GM10266 (cell line): ENCODE results near the gene AGBL4.
"Not testable (repeated sequence)": the region's sequence is repeated elsewhere in the genome, so short reads cannot be mapped to it uniquely, and the experiment has no call there.

ENCODE experiments used
- DNase-seq: peaks from one replicate; pipeline ENCODE4 v3.0.0; 2012; ENCODE audit errors: extremely low spot score
- CTCF ChIP-seq: IDR thresholded peaks from 2 replicates; pipeline ENCODE4 v1.5.1; 2012; ENCODE audit warnings: mild to moderate bottlenecking, low read depth; ENCODE audit not compliant: control insufficient read depth, insufficient read depth; ENCODE audit errors: missing control alignments

The AGBL4 gene

GRCh38 chr1:49346767-49347349, 676.9 kb downstream of the AGBL4 start:
- no peak for DNase-seq
- no peak for TF ChIP-seq CTCF

GRCh38 chr1:49340576-49340975, 683.2 kb downstream of the AGBL4 start:
- no peak for DNase-seq
- TF ChIP-seq CTCF: no peak

- no peak for TF ChIP-seq CTCF
- DNase-seq: no peak
Measured at GRCh38 chr1:49339043-49339442, 684.7 kb downstream of the AGBL4 start.

GRCh38 chr1:49337251-49337650, 686.5 kb downstream of the AGBL4 start:
- no peak for TF ChIP-seq CTCF
- DNase-seq: no peak

GRCh38 chr1:49333906-49334305, 689.8 kb downstream of the AGBL4 start:
- TF ChIP-seq CTCF: no peak

GRCh38 chr1:49331066-49331852, 692.5 kb downstream of the AGBL4 start:
- no peak for TF ChIP-seq CTCF
- no peak for DNase-seq

More at GRCh38 chr1:49333906-49334305, 689.8 kb downstream of the AGBL4 start:
- no peak for DNase-seq

GRCh38 chr1:49323925-49324540, 699.7 kb downstream of the AGBL4 start:
- no peak for TF ChIP-seq CTCF
- DNase-seq: no peak

- DNase-seq: not testable (repeated sequence)
Measured at GRCh38 chr1:49320493-49320892, 703.3 kb downstream of the AGBL4 start.
